Stimulated activated CD4-positive, alpha-beta T cell treated with anti-CD3 and anti-CD28 coated beads, Interleukin-12 subunit alpha, Interleukin-12 subunit beta, amount 100 ng/mL, for 4 hours (primary cell): ENCODE measurements around the gene NPFFR2.
"Not testable (repeated sequence)": the region's sequence is repeated elsewhere in the genome, so short reads cannot be mapped to it uniquely, and the experiment has no call there.

ENCODE experiments used
- DNase-seq: peaks from one replicate; pipeline ENCODE4 v3.0.0-alpha.2; 2020

Gene NPFFR2

DNA sequence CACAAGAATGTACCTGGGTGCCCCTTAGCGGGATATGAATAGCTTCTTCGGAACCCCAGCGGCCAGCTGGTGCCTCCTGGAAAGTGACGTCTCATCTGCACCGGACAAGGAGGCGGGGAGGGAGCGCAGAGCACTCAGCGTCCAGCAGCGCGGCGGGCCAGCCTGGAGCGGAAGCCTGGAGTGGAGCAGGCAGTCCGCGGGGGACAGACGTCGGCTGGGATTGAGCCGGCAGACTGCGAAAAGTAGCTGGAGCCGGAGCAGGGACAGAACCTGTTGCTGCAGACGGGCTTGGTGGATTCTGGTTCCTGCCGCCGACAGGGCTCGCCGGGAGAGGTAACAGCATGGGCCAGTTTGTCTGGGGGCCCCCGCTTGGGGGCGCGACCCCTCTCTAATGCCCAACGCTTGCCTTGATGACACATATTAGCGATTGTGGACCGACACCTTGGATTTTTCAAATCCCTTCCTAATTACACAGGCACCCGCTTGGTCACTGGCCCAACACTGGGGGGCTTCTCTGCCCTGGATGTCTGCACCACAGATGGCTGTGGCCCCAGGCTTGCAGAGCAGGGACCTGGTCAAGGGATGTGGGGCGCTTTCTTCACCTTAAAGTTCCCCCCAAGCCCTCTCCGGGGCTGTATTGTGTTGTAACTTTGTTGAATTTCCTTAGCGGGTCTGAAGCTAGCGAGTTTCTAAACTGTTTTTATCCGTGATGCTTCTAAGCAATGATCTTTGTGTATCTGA is at the start of gene NPFFR2:
Gene NPFFR2, plus strand, starts transcription at position 133 of the 741 bp plus-strand sequence. CDS start 96,592 bp downstream, outside the sequence.
- no peak for DNase-seq

- no peak for DNase-seq
Measured at GRCh38 chr4:71992571-71993312, 39.1 kb upstream of the NPFFR2 start.

DNA sequence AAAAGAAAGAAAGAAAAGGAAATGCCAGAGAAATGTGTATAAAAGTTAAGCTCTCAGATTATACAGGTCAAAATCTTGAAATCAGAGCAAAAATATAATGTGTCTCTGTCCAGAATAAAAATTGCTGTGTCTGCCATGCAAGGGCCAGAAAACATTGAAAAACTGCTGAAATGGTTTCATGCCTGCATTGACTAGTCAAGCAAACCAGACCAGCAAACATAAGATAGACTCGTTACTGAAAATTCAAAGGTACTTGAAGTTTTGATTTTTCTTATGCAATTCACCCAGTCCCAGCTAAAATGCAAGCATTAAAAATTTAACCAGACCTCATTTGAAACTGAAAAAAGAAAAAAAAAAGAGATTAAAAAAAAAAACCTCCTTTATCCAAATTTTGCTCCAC is 37.2 kb upstream of the NPFFR2 start:
- DNase-seq = no peak

GRCh38 chr4:71995297-71995696 is 36.5 kb upstream of the NPFFR2 start:
- no peak for DNase-seq

DNA sequence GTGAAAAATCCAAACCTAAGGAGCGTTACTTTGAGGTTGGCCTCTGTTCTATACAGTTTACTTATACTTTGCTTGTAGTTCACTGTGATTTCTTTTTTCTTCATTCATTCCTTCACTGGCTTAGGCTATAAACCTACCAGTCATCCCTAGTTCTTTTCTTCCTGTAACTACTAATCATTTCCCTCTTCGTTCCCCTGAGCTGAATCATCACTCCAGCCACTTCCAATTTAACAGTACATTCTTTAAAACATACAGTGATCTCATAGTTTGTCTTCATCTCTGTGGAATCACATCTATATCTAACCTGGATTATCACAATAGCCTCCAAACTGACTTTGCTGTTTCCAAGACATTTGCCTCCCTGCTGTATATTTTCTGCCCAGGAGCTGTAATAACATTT is 25.2 kb upstream of the NPFFR2 start:
- DNase-seq = no peak

- no peak for DNase-seq
Measured at GRCh38 chr4:72011906-72012305, 19.9 kb upstream of the NPFFR2 start.

- no peak for DNase-seq
Measured at GRCh38 chr4:72016011-72016410, 15.8 kb upstream of the NPFFR2 start.

GRCh38 chr4:72019688-72020087 is 12.1 kb upstream of the NPFFR2 start:
- no peak for DNase-seq

GRCh38 chr4:72022553-72022952 is 9.2 kb upstream of the NPFFR2 start:
- no peak for DNase-seq

DNA sequence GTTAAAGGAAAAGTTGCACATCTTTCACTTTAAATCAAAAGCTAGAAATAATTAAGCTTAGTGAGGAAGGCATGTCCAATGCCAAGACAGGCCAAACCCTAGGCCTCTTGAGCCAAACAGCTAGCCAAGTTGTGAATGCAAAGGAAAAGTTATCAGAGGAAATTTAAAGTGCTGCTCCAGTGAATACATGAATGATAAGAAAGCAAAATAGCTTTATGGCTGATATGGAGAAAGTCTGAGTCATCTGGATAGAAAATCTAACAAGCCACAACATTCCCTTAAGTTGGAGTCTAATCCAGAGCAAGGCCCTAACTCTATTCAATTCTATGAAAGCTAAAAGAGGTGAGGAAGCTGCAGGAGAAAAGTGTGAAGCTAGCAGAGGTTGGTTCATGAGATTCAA is 23.8 kb downstream of the NPFFR2 start:
- DNase-seq = no peak

DNA sequence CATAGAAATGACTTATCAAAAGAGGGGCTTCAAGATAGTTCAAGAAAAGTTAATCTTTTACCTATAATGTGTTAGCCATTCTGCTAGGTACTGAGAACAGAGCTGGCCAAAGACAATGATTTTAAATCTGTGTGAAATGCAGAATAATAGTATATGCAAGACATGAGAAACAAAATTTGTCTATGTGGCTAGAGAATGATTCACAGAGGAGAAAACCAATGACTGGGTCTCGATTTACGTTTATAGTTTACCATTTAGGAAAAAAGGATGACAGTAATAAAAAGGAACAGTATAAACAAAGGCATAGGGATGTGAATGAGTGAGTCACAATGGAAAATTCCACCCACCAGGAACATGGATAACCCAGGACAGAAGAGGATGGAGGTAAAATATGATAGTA is 31.9 kb downstream of the NPFFR2 start:
- DNase-seq = no peak

- DNase-seq = no peak
Measured at GRCh38 chr4:72067051-72067450, 35.3 kb downstream of the NPFFR2 start.

- no peak for DNase-seq
Measured at GRCh38 chr4:72073816-72074215, 42.0 kb downstream of the NPFFR2 start.

- no peak for DNase-seq
Measured at GRCh38 chr4:72076562-72076961, 44.8 kb downstream of the NPFFR2 start.

DNA sequence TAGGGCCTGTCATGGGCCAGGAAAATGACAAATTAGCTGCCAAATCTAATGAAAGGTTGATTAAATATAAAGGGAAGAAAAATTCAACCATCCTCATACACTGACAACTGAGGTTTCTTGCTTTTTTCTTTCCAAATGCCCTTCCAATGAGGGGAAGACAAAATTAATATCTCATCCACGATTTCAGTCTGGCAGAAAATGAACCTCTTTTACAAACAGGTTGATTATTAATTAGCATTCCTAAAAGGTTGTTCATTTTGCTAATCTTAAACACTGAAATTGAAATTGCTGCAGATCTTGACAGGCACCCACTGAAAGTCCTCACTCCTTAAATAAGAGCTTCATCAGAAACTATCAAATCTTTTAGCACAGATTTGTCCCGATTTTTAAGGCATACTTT is 45.5 kb downstream of the NPFFR2 start:
- no peak for DNase-seq

DNA sequence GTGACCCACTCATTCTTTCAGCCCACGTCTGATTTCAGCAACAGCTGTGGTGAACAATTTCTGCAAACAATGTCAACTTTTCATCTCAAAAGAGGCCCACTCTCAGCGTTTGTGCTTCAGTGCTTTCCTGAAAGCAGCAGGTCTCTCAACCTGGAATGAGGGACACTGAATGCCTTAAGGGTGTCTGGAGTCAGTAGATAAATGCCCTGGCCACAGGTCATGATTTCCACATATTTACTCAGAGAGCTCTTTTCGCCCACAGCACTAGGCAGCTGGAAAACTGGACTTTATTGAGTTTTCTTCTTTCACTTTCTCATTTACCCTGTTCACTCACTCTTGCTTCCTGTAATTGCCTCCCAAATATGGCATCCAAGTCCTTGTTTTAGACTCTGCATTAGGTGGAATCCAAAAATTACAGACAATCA is 52.8 kb downstream of the NPFFR2 start:
- no peak for DNase-seq

DNA sequence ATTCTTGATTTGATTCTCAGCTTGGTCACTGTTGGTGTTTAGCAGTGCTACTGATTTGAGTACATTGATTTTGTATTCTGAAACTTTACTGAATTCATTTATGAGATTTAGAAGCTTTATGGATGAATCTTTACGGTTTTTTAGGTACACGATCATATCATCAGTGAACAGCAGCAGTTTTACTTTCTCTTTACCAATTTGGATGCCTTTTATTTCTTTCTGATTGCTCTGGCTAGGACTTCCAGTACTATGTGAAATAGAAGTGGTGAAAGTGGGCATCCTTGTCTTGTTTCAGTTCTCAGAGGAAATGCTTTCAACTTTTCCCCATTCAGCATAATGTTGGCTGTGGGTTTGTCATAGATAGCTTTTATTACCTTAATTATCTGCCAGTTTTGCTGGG is 58.8 kb downstream of the NPFFR2 start:
- DNase-seq = not testable (repeated sequence)

GRCh38 chr4:72094059-72094797 is 62.4 kb downstream of the NPFFR2 start:
- no peak for DNase-seq

DNA sequence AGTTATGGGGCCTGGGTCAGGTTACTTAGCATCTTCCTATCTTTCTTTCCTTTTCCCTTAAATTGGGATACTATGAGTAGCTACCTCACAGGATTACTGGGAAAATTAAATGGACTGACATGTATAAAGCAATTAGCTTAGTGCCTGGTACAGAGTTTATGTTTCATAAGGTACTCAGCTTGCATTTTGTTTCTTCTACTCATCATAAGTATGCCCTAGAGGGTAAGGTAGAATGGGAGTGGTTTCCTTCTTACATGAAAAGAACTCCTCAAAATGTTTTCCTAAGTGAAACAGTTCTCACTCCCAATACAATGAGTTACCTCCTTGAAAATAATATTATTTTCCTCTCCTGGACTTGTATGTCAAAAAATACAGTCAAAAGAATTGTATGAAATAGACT is 75.7 kb downstream of the NPFFR2 start:
- DNase-seq = no peak

- no peak for DNase-seq
Measured at GRCh38 chr4:72109364-72109763, 77.6 kb downstream of the NPFFR2 start.

- DNase-seq = no peak
Measured at GRCh38 chr4:72109959-72110497, 78.2 kb downstream of the NPFFR2 start.

DNA sequence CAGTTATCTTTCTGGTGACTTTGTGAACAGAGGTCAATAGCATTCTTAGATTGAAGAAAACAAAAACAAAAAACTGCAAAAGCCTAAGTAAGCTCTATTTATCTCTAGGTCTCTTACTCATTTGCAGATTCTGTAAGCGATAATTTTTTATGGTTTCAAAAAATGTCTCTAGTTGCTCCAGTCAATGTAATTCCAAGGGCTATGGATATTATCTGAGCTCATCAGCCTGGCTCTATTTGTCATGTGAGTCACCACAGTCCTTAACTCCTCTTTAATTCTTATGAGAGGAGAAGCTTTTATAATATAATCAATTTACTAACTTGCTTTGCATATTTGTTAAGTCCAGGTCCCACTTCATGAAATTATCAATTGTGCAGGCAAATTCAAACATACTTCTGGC is 79.1 kb downstream of the NPFFR2 start:
- DNase-seq = no peak

DNA sequence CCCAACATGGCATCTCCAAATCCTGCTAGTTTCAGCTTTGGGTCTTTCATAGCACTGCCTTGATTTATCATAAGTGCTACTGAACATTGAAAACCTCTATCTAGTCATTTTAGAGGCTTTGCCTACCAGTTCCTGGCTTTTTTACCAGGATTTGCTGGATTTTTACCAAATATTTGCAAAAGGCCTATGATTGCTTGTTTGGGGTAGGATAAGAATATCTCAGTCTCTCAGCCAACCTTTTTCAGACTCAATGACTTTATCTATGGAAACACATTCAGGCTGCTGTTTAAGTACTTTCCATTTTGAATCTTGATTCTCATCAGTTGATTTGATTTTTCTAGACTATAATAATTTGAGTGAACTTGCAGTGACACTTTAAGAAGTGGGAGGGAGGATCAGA is 80.1 kb downstream of the NPFFR2 start:
- DNase-seq = no peak
